WTC11 (cell line): Measurements from ENCODE around the gene DYNC1LI2. TPM values are rescaled to one million over a fixed set of nuclear protein-coding genes. Genes with fewer than 3 reads are reported as not detected.

Source experiments
- ATAC-seq: fragments of 200-7000 bp; cut with Tn5 transposase; 2 replicates; pipeline ENCODE4 v1.10.0; 2021; ENCODE audit warnings: mild to moderate bottlenecking, moderate library complexity
- CTCF ChIA-PET: fragments of 300-600 bp; sonication (Branson Sonifier 250); formaldehyde crosslinking; loops from one replicate; lab custom pipeline; 2021; ENCODE audit warnings: antibody characterized with exemption; lab: Charles Lee
- POLR2A ChIA-PET: fragments of 350-600 bp; sonication (Branson Sonifier 250); formaldehyde crosslinking; loops from one replicate; lab custom pipeline; 2021; ENCODE audit warnings: antibody characterized with exemption; lab: Charles Lee
- DNase-seq: peaks from one replicate; pipeline ENCODE4 v3.0.0; 2021; ENCODE audit warnings: low spot score
- H3K27ac Mint-ChIP-seq: 2 replicates; pipeline ENCODE4 v1.8.0; 2021; ENCODE audit warnings: mixed read lengths
- H3K27me3 Mint-ChIP-seq: 2 replicates; pipeline ENCODE4 v1.8.0; 2021; ENCODE audit warnings: low read depth, mild to moderate bottlenecking, moderate library complexity, mixed read lengths
- H3K36me3 Mint-ChIP-seq: 2 replicates; pipeline ENCODE4 v1.8.0; 2021; ENCODE audit warnings: mixed read lengths
- H3K4me1 Mint-ChIP-seq: 2 replicates; pipeline ENCODE4 v1.8.0; 2022; ENCODE audit warnings: mixed read lengths
- H3K4me3 Mint-ChIP-seq: 2 replicates; pipeline ENCODE4 v1.8.0; 2021; ENCODE audit warnings: mild to moderate bottlenecking, moderate library complexity, mixed read lengths
- H3K9me3 Mint-ChIP-seq: 2 replicates; pipeline ENCODE4 v1.8.0; 2021; ENCODE audit warnings: mixed read lengths
- ATF2 ChIP-seq: sonication (generic); formaldehyde crosslinking; IDR thresholded peaks from 2 replicates; pipeline ENCODE4 v1.8.1; 2022; ENCODE audit warnings: low read depth, missing genetic modification reagents, borderline replicate concordance
- CREM ChIP-seq: sonication (generic); formaldehyde crosslinking; IDR thresholded peaks from 2 replicates; pipeline ENCODE4 v1.8.1; 2022; ENCODE audit warnings: mild to moderate bottlenecking, missing genetic modification reagents, moderate library complexity
- ETV6 ChIP-seq: sonication (generic); formaldehyde crosslinking; IDR thresholded peaks from 2 replicates; pipeline ENCODE4 v1.8.1; 2022; ENCODE audit warnings: mild to moderate bottlenecking, missing genetic modification reagents
- FOXJ3 ChIP-seq: sonication (generic); formaldehyde crosslinking; IDR thresholded peaks from 2 replicates; pipeline ENCODE4 v1.9.0; 2021; ENCODE audit warnings: missing genetic modification reagents, mild to moderate bottlenecking, borderline replicate concordance
- FOXK1 ChIP-seq: sonication (generic); formaldehyde crosslinking; IDR thresholded peaks from 2 replicates; pipeline ENCODE4 v1.8.0; 2022; ENCODE audit warnings: mild to moderate bottlenecking, moderate library complexity, missing genetic modification reagents
- GABPB1 ChIP-seq: sonication (generic); formaldehyde crosslinking; IDR thresholded peaks from 2 replicates; pipeline ENCODE4 v1.8.1; 2023; ENCODE audit warnings: mild to moderate bottlenecking, missing genetic modification reagents
- GRHL2 ChIP-seq: fragments of 250-450 bp; sonication (Bioruptor Pico); IDR thresholded peaks from 2 replicates; pipeline ENCODE4 v1.8.0; 2022; ENCODE audit warnings: mild to moderate bottlenecking, moderate library complexity; ENCODE audit not compliant: insufficient replicate concordance, severe bottlenecking
- GTF2I ChIP-seq: fragments of 250-450 bp; sonication (Bioruptor Pico); conservative IDR thresholded peaks from 2 replicates; pipeline ENCODE4 v1.4.0; 2021; ENCODE audit warnings: mild to moderate bottlenecking
- JAZF1 ChIP-seq: fragments of 250-450 bp; sonication (Bioruptor Pico); IDR thresholded peaks from 2 replicates; pipeline ENCODE4 v1.9.0; 2021; ENCODE audit warnings: moderate library complexity, mild to moderate bottlenecking, inconsistent platforms
- KAT7 ChIP-seq: sonication (generic); formaldehyde crosslinking; IDR thresholded peaks from 2 replicates; pipeline ENCODE4 v1.8.1; 2023; ENCODE audit warnings: missing genetic modification reagents, mild to moderate bottlenecking, borderline replicate concordance
- NFATC4 ChIP-seq: fragments of 250-450 bp; sonication (Bioruptor Pico); IDR thresholded peaks from 2 replicates; pipeline ENCODE4 v1.9.0; 2021; ENCODE audit warnings: mild to moderate bottlenecking
- PRRX2 ChIP-seq: fragments of 250-450 bp; sonication (Bioruptor Pico); IDR thresholded peaks from 2 replicates; pipeline ENCODE4 v1.8.0; 2021; ENCODE audit warnings: mild to moderate bottlenecking
- RELA ChIP-seq: sonication (generic); formaldehyde crosslinking; IDR thresholded peaks from 2 replicates; pipeline ENCODE4 v1.8.1; 2022; ENCODE audit warnings: missing genetic modification reagents, mild to moderate bottlenecking, borderline replicate concordance
- SMAD3 ChIP-seq: sonication (generic); formaldehyde crosslinking; IDR thresholded peaks from 2 replicates; pipeline ENCODE4 v1.8.0; 2022; ENCODE audit warnings: missing genetic modification reagents, mild to moderate bottlenecking, borderline replicate concordance
- SP1 ChIP-seq: sonication (generic); formaldehyde crosslinking; conservative IDR thresholded peaks from 2 replicates; pipeline ENCODE4 v1.8.1; 2022; ENCODE audit warnings: missing genetic modification reagents
- TCF7 ChIP-seq: sonication (generic); formaldehyde crosslinking; IDR thresholded peaks from 2 replicates; pipeline ENCODE4 v1.8.0; 2022; ENCODE audit warnings: mild to moderate bottlenecking, low read depth, missing genetic modification reagents, moderate library complexity
- ZNF219 ChIP-seq: sonication (generic); formaldehyde crosslinking; IDR thresholded peaks from 2 replicates; pipeline ENCODE4 v1.8.0; 2023; ENCODE audit warnings: missing genetic modification reagents, mild to moderate bottlenecking, borderline replicate concordance
- ZNF263 ChIP-seq: sonication (generic); formaldehyde crosslinking; IDR thresholded peaks from 2 replicates; pipeline ENCODE4 v1.8.1; 2022; ENCODE audit warnings: low read depth, mild to moderate bottlenecking, moderate library complexity, missing genetic modification reagents
- ZNF317 ChIP-seq: sonication (generic); formaldehyde crosslinking; IDR thresholded peaks from 2 replicates; pipeline ENCODE4 v1.8.1; 2023; ENCODE audit warnings: low read depth, mild to moderate bottlenecking, moderate library complexity, missing genetic modification reagents, borderline replicate concordance
- ZNF416 ChIP-seq: fragments of 250-450 bp; sonication (Bioruptor Pico); IDR thresholded peaks from 2 replicates; pipeline ENCODE4 v1.9.0; 2021; ENCODE audit warnings: mild to moderate bottlenecking, inconsistent platforms
- total RNA-seq: library from RNA; stranded (reverse); gene quantifications from 3 replicates; pipeline ENCODE4 v1.2.3, GENCODE V29; 2021
- TF ChIP-seq, protein P1 (sequence below): fragments of 200-600 bp; IDR thresholded peaks from 2 replicates; pipeline ENCODE4 v1.8.0; 2022; ENCODE audit warnings: antibody characterized with exemption
- TF ChIP-seq, protein P2 (sequence below): sonication (generic); formaldehyde crosslinking; IDR thresholded peaks from 2 replicates; pipeline ENCODE4 v1.8.1; 2023; ENCODE audit warnings: mild to moderate bottlenecking, missing genetic modification reagents
- TF ChIP-seq, protein P3 (sequence below): sonication (generic); formaldehyde crosslinking; IDR thresholded peaks from 2 replicates; pipeline ENCODE4 v1.8.1; 2023; ENCODE audit warnings: mild to moderate bottlenecking, missing genetic modification reagents
- TF ChIP-seq, protein P4 (sequence below): sonication (generic); formaldehyde crosslinking; IDR thresholded peaks from 2 replicates; pipeline ENCODE4 v1.8.0; 2022; ENCODE audit warnings: mild to moderate bottlenecking, missing genetic modification reagents

DYNC1LI2 gene
- total RNA-seq, 1 experiment from 2014 or later = 89.8 TPM

- ATAC-seq (peak; percentile 90), DNase-seq (peak; percentile 57)
- H3K4me3 Mint-ChIP-seq = no peak overlapping the region
- H3K9me3 Mint-ChIP-seq = peaks cover 7% of the 10 kb centered on the region
- CTCF ChIA-PET = interaction anchor here (0.5 to 2.1 kb wide), 15 partner anchors 11 to 205 kb away, joined by 3 to 8 read pairs (median 3); partner anchors contain the start of gene NAE1
- peak overlapping the region; percentile 39 for H3K27ac Mint-ChIP-seq
- TF ChIP-seq ETV6 (CRISPR knock-in tag) (0 out of 2 replicates have a peak, but pooled peaks have one; percentile 15), ZNF317 (CRISPR knock-in tag) (peak; percentile 85), JAZF1 (no peak)
- TF ChIP-seq, protein P1, sequence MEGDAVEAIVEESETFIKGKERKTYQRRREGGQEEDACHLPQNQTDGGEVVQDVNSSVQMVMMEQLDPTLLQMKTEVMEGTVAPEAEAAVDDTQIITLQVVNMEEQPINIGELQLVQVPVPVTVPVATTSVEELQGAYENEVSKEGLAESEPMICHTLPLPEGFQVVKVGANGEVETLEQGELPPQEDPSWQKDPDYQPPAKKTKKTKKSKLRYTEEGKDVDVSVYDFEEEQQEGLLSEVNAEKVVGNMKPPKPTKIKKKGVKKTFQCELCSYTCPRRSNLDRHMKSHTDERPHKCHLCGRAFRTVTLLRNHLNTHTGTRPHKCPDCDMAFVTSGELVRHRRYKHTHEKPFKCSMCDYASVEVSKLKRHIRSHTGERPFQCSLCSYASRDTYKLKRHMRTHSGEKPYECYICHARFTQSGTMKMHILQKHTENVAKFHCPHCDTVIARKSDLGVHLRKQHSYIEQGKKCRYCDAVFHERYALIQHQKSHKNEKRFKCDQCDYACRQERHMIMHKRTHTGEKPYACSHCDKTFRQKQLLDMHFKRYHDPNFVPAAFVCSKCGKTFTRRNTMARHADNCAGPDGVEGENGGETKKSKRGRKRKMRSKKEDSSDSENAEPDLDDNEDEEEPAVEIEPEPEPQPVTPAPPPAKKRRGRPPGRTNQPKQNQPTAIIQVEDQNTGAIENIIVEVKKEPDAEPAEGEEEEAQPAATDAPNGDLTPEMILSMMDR = 0 out of 2 replicates have a peak, but pooled peaks have one; percentile 24
- POLR2A ChIA-PET = no interaction called here
- H3K36me3 Mint-ChIP-seq = peaks cover 22% of the 10 kb centered on the region
- no peaks in the 10 kb centered on the region for H3K27me3 Mint-ChIP-seq
- H3K4me1 Mint-ChIP-seq = no peaks in the 10 kb centered on the region
Measured at GRCh38 chr16:66717112-66717675, 34.2 kb downstream of the DYNC1LI2 start.

DNA sequence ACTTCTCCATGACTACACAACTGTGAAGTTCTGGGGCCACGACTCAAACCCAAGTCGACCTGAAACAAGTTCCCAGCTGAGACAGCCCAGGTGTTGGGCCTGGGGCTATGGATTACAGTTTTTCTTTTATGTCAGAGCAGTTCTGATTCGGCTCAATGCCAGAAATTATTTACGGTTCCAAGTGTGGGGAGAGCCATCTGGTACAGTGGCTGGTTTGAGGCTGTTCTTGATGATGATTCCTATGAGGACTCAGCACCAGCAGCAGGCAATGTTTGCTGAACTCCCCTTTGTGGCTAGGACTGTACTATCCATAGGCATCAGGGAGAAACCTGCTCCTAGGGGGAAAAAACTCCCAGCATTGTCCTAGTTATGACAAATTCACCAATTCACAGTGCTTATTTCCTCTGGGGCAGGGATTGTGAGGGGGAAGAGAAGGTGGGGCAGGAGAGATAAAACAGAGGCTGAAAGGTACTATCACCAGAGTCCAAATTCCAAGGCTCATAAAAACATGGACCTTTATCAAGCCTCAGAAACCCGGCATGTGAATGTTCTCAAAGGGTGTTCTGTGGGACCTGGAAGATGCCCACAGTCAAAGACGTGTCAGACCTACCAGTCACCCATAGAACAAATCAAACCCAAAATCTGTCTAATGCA is 36.6 kb downstream of the DYNC1LI2 start:
- CTCF ChIA-PET = no interaction called here
- Mint-ChIP-seq H3K27me3 (no peaks in the 10 kb centered on the region), H3K27ac (peak overlapping the region; percentile 49), H3K4me3 (no peak overlapping the region), H3K4me1 (no peaks in the 10 kb centered on the region), H3K9me3 (peaks cover 7% of the 10 kb centered on the region), H3K36me3 (peaks cover 10% of the 10 kb centered on the region)
- TF ChIP-seq, protein P2, sequence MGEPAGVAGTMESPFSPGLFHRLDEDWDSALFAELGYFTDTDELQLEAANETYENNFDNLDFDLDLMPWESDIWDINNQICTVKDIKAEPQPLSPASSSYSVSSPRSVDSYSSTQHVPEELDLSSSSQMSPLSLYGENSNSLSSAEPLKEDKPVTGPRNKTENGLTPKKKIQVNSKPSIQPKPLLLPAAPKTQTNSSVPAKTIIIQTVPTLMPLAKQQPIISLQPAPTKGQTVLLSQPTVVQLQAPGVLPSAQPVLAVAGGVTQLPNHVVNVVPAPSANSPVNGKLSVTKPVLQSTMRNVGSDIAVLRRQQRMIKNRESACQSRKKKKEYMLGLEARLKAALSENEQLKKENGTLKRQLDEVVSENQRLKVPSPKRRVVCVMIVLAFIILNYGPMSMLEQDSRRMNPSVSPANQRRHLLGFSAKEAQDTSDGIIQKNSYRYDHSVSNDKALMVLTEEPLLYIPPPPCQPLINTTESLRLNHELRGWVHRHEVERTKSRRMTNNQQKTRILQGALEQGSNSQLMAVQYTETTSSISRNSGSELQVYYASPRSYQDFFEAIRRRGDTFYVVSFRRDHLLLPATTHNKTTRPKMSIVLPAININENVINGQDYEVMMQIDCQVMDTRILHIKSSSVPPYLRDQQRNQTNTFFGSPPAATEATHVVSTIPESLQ (CRISPR knock-in tag) = no peak
- TF ChIP-seq ATF2 (CRISPR knock-in tag) = no peak
- TF ChIP-seq PRRX2 (CRISPR knock-in tag) = no peak
- no peak for TF ChIP-seq KAT7 (CRISPR knock-in tag)
- no peak for TF ChIP-seq ZNF219 (CRISPR knock-in tag)
- TF ChIP-seq NFATC4 (CRISPR knock-in tag) = no peak
- no peak for TF ChIP-seq FOXK1 (CRISPR knock-in tag)
- no peak for TF ChIP-seq GTF2I (CRISPR knock-in tag)
- no peak for TF ChIP-seq ZNF263 (CRISPR knock-in tag)
- TF ChIP-seq TCF7 (CRISPR knock-in tag) = no peak
- no peak for TF ChIP-seq ZNF416 (CRISPR knock-in tag)
- TF ChIP-seq, protein P3, sequence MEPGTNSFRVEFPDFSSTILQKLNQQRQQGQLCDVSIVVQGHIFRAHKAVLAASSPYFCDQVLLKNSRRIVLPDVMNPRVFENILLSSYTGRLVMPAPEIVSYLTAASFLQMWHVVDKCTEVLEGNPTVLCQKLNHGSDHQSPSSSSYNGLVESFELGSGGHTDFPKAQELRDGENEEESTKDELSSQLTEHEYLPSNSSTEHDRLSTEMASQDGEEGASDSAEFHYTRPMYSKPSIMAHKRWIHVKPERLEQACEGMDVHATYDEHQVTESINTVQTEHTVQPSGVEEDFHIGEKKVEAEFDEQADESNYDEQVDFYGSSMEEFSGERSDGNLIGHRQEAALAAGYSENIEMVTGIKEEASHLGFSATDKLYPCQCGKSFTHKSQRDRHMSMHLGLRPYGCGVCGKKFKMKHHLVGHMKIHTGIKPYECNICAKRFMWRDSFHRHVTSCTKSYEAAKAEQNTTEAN = no peak
- TF ChIP-seq, protein P4, sequence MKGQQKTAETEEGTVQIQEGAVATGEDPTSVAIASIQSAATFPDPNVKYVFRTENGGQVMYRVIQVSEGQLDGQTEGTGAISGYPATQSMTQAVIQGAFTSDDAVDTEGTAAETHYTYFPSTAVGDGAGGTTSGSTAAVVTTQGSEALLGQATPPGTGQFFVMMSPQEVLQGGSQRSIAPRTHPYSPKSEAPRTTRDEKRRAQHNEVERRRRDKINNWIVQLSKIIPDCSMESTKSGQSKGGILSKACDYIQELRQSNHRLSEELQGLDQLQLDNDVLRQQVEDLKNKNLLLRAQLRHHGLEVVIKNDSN (CRISPR knock-in tag) = no peak
- TF ChIP-seq SP1 (CRISPR knock-in tag) = no peak
- no peak for TF ChIP-seq GABPB1
- no peak for TF ChIP-seq RELA
- no peak for TF ChIP-seq GRHL2
- TF ChIP-seq CREM (CRISPR knock-in tag) = no peak
- TF ChIP-seq FOXJ3 (CRISPR knock-in tag) = no peak
- TF ChIP-seq SMAD3 = no peak
- no peak for ATAC-seq
- DNase-seq = no peak
- POLR2A ChIA-PET = no interaction called here
